GM21447 (cell line): ENCODE results near the gene SIDT2.
A peak's percentile ranks its signal among the peaks of the same experiment; 100 is the strongest.
"Not testable (repeated sequence)": the region's sequence is repeated elsewhere in the genome, so short reads cannot be mapped to it uniquely, and the experiment has no call there.

Experiments used
- ATAC-seq: cut with Tn5 transposase; IDR thresholded peaks from one replicate; pipeline ENCODE4 v1.9.1; 2021; ENCODE audit not compliant: unreplicated experiment

SIDT2 gene

GRCh38 chr11:117171404-117172061, 7.0 kb upstream of the SIDT2 start:
- no peak for ATAC-seq

DNA sequence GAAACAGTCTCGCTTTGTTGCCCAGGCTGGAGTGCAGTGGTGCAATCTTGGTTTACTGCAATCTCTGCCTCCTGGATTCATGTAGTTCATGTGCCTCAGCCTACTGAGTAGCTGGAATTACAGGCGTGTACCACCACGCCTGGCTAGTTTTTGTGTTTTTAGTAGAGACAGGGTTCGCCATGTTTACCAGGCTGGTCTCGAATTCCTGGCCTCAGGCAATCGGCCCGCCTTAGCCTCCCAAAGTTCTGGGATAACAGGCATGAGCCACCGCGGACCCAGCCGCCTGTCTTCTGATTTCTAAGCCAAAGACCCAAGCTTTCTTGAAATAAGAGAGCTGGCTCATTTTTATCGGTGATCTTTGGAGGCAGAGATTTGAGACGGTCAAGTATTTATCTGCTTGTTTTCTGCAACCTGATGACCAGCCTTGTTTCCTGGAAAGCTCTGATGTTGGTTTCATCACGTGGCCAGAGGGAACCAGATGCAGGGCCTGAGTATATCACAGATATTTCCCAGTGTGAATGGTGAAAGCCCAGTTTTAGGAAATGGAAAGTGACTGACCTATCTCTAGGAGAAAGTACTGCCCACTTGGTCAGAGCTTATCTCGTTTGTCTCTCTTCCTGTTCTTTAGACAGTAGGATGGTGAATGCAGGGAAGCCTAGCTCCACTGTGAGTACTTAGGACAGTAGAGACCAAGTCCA, 5.7 kb upstream of the SIDT2 start:
- no peak for ATAC-seq

GRCh38 chr11:117175104-117175503, 3.4 kb upstream of the SIDT2 start:
- ATAC-seq, result no peak

DNA sequence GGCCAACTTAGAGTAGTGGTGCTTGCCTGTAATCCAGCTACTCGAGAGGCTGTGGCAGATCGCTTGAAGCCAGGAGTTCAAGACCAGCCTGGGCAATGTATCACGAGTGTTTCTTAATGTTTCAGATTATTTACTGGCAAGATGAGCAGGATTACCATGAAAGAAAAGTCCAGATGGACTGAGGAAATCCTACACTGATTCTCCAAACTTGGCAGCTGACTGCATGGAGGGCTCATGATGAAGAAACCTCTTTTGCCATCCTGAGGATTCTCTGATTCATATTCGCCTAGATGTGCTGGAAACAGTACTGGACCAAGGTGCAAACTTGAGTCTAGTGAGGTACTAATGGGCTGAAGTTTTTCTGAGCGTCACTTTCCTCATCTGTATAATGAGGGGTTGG, 2.8 kb upstream of the SIDT2 start:
- no peak for ATAC-seq

GRCh38 chr11:117176186-117176585, 2.4 kb upstream of the SIDT2 start:
- ATAC-seq, result no peak

GRCh38 chr11:117177534-117178209, 871 bp upstream of the SIDT2 start:
- ATAC-seq, result no peak

- ATAC-seq, result peak; percentile 33
These were observed 781 bp downstream of the SIDT2 start for GRCh38 chr11:117179048-117179999.

DNA sequence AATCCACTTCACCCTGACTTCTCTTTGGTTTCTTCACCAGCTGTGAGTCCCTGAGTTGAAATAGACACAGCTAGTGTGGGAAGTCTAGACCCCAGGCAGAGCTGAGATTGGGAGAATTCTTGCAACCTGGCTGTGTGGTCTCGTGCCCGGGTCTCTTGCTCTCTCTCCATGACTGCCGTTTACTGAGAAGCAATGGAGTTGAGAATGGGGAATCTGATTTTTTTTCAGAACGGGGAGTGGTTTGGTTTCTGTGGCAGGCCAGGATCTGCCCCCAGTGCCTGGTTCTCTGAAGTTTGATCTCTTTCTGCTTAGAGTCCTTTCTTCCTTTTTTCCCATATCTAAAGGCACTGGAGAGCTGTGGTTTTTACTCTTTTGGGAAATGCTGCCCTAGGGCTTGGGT, 1.5 kb downstream of the SIDT2 start:
- no peak for ATAC-seq

GRCh38 chr11:117180661-117181585, 2.4 kb downstream of the SIDT2 start:
- no peak for ATAC-seq

DNA sequence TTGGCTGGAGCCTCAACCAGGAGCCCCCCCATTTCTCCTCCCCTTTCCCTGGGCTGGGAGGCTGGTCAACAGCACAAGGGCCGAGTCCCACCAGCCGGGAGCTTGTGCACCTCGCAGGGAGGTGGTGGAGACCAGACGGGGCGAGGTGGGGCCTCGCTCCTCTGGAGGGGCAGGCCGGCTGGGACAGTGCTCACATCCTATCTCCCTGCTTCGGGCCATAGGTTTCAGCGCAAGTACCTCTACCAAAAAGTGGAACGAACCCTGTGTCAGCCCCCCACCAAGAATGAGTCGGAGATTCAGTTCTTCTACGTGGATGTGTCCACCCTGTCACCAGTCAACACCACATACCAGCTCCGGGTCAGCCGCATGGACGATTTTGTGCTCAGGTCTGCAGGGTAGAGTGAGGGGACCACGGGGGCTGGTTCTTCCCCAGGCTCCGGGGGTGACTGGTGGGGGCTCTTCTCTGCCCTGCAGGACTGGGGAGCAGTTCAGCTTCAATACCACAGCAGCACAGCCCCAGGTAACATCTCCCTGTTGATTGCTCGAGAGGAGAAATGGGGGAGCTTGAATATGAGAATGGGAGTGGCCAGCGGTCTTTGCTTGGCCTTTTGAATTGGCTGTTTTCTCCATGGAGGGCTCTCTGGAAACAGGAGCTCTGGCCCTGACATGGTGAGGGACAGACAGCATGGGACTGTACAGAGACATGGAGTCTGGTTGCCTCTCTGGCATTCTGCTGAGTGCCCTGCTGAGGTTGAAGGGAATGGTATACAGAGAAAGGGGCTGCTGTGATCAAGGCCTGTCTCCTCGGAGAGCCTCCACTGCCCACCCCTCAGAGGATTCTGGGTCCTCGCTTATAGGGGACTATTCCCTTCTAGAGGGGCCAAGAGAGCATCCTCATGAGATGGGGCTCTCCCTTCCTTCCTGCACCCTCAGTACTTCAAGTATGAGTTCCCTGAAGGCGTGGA, 3.3 kb downstream of the SIDT2 start:
- ATAC-seq, result no peak

DNA sequence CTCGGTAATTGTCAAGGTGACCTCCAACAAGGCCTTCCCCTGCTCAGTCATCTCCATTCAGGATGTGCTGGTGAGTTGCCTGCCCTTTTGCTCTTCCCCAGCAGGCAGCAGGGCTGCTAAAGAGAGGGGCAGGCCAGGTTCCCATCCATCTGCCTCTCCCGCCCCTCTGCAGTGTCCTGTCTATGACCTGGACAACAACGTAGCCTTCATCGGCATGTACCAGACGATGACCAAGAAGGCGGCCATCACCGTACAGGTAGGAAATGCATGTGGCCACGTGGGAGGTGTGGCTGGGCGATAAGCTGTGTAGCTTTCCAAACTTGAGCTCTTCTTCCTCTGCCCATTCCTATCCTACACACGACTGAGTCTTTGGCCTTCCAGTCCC, 4.0 kb downstream of the SIDT2 start:
- ATAC-seq, result no peak

- not testable (repeated sequence) for ATAC-seq
These were observed 4.6 kb downstream of the SIDT2 start for GRCh38 chr11:117183178-117183577.

GRCh38 chr11:117183724-117184349, 5.3 kb downstream of the SIDT2 start:
- no peak for ATAC-seq

DNA sequence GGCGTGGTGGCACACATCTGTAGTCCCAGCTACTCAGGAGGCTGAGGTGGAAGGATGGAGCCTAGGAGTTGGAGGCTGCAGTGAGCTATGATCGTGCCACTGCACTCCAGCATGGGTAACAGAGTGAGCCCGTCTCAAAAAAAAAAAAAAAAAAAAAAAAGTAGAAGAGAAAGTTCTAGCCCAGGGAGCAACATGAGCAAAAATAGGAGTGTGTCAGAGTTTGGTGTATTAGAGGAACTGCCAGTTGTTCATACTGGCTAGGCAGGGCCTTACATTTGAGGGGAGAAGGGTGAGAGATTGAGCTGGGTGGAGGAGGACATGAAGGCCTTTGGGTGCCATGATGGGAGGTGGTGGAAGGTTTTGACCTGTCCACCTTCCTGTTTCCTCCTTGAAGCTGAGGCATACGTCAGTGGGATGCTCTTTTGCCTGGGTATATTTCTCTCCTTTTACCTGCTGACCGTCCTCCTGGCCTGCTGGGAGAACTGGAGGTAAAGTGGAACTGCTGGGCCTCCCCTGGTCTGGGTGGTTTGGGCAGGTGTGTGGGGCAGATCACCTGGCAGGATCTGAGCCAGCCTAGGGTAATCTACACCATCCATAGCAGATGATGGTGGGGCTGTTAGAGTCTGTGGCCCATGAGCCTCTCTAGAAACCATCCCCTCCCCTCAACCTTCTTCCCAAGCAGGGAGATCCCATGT, 7.3 kb downstream of the SIDT2 start:
- no peak for ATAC-seq

DNA sequence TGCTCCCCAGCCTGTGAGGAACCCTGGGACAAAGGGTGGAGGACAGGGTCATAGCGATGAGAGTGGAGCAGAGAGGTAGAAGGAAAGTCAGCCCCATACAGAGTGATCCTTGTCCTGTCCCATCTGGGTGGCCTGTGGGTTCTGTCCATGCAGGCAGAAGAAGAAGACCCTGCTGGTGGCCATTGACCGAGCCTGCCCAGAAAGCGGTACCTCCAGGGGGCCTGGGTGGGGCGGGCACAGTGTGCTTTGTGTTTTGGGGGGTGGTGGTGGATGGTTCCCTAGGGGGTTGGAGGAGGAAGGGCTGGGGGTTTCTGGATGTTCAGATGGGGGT, 7.9 kb downstream of the SIDT2 start:
- no peak for ATAC-seq

DNA sequence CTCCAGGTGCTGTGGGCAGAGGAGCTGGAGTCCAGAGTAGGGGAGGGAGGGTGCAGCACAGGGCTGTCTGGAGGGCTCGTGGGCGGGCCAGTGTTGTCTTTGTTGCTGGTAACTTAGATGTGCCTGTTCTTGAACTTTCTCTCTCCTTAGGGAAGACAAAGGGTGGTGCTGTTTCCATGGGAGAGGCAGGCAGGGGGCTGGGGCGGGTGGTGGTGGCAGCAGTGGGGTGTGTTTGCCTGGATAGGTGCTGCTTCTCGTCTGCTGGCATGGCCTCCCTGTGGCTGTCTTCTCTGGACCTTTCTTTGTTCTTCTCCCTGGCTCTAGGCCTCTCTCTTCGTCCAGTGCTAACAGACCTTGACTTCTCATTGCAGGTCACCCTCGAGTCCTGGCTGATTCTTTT, 8.5 kb downstream of the SIDT2 start:
- no peak for ATAC-seq

DNA sequence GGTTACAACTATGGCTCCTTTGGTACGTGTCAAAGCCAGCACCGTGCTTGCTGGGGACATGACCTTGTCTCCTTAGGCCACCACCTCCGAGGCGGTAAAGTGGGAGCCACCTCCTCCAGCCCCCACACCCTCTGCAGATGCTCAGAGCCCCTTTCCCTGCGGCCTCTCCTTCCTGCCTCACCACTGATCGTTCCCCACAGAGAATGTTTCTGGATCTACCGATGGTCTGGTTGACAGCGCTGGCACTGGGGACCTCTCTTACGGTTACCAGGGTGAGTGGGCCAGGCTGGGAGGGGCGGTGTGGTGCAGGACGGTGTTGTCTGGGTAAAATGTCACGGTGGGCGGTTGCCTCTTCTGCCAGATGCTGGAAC, 8.9 kb downstream of the SIDT2 start:
- ATAC-seq, result no peak

DNA sequence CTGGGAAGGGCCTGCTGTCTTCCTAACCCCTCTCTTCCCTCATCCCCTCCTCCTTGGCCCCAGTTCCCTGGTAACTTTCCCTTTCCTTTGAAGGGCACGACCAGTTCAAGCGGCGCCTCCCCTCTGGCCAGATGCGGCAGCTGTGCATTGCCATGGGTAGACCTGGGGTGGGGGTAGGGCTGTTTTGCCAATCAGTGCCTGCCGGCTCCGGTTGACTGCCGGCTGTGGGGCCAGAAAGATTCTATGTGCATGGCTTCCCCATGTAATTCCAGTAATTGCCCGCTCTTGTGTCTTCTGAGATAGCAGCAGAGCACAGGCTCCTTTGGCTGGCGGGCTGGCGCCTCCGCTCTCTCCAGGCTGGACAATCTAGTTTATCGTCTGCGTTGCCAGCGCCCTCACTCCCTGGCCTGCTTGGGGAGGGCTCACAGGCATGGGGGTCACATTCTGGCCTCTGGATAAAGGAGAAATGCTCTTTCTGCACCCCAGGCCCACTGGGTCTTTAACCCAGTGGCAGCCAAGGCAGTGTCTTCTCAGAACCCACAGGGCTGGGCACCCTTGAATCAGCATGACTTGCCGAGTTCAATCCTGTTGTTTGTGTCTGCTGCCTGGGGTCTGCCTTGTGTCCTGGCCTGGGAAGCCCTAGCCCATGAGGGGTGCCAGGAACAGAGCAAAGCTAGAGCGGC, 9.4 kb downstream of the SIDT2 start:
- no peak for ATAC-seq
